Stimulated activated naive CD8-positive, alpha-beta T cell treated with anti-CD3 and anti-CD28 coated beads, Interleukin-15, Interleukin-2, amounts not matched to agents 100 U/mL and 50 U/mL, for 24 hours (primary cell): ENCODE measurements around the gene CSNK1D.

Source experiments
- ATAC-seq: fragments of 150-1000 bp; cut with Tn5 transposase; one replicate; pipeline ENCODE4 v1.10.0; 2021
- DNase-seq: peaks from one replicate; pipeline ENCODE4 v3.0.0; 2021

The CSNK1D gene

DNA sequence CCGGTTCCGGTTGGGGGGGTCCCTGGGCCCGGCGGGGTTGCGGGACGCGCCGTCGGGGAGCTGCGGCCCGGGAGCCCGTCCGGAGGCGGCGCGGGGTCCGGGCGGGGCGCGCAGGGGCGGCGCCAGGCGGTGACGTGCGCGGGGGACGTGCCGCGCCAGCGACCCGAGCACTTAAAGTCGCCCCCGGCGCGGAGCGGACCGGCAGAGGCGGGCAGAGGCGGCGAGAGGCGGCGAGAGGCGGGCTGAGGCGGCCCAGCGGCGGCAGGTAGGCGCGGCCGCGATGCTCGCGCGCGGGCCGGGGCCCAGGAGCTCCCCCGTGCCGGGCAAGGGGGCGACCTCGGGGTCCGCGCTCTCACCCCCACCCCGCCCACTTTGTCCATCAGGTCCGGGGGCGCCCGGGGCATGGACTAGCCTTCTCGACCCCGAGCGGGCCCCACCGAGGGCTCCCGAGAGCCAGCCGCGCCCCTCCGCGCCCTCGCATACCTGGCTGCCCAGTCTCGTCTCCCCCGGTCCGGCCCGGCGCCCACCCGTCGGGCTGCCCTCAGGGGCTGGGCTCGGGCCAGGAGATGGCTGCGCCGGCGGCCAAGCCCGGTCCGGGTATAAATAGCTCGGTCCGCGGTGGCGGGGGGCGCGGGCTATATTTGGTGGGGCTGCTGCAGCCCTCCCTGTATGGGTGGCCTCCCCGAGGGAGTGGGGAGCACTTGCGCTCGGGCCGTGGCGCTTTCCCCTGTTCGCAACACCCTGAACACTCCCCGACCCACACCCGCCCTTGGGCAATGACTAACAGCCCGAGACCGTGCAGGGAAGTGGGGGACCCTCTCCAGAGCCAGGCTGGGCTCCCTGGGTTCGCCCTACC, 44.4 kb downstream of the CSNK1D start, which contains the start of gene SLC16A3:
SLC16A3 (plus strand) TSS at position 201 of the 856 bp plus-strand sequence. CDS start 6,967 bp downstream, outside the sequence.
- peak; percentile 77 for DNase-seq
- peak; percentile 44 for ATAC-seq

DNA sequence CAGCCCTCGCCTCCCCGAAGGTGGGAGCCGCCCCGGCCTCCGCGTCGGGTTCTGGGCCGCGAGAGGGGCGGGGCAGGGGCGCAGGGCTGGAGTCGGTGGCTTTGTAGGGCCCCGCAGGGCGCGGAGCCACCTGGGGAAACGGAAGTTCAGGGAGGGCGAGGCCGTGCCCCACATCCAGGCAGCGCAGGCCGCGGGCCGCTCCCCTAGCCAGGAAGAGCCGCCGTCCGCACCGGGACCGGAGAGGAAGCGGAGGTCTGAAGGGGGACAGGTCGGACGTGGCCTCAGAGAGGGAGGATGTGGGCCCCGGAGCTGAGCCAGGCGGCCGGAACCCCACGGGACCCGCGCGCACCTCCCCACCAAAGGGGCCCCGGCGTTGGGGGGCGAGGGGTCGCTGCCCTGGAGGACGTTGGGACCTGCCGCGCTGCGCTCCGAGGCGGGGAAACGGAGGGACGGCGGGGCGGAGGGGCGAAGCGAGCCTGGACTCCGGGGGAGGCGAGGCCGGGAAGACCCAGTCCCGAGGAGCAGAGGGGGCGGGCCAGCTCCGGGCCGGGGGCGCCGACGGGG, 45.1 kb downstream of the CSNK1D start:
- peak; percentile 73 for DNase-seq
- ATAC-seq = peak; percentile 45

DNA sequence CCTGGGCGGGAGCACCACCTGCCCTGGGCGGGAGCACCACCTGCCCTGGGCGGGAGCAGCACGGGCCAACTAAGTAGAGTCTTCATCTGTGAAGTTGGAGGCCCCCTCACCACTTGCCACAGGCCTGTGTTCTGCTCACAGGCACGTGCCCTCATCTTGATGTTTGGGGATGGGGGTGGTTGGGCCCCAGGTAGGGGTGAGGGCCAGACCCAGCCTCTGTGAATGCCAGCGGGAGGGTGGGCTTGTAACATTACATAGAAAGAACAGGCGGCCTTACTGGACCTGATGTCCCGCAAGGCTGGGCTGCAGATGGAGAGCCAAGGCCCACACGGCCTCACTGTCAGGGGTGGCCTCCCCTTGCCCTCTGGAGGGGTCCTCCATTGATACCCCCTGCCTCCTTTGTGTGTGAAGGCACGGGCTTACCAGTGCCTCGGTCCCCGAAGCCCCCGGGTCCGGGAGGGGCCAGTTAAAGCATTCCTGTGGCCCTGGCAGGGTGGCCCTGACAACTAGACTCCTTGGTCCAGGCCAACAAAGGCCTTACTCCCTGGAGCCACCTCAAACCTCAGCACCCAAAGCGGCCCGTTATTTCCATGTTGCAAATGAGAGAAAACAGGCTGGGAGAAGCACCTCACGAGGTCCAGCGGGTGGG, 45.7 kb downstream of the CSNK1D start:
- ATAC-seq = no peak
- DNase-seq = no peak

DNA sequence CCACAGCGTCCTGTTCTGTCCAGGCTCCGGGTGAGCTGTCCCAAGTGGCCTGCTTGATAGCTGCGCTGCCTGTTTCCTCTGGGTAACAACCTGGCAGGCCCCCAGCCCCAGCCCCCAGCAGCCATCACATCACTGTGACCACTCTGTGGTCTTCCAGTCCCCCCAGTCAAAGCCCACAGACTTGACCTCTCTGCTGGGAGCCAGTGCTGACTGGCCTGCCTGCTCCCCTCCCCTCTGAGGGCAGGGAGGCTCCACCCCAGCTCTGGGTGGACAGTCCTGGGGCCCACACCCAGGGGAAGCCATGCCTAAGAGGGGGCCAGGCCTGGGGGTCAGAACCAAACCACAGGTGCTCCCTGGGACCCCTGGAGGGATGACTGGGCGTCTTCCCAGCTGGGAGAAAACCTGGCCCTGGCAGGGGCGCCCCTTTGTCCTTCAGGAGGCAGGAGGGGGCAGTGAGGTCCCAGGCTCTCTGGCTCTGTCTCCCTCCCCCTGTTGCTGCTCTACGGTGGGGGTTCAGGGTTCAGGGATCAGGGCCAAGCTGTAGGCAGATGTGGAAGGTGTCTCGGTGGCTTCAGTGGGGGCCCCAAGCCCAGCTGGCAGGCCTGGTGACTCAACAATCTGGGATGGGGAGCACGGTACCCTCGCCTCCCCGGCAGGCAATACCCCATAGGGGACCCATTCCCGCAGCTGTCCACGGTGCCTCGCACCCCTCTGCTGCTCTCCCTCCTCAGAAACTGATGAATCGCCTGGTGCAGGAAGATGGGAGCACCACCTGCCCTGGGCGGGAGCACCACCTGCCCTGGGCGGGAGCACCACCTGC, 46.5 kb downstream of the CSNK1D start:
- ATAC-seq = no peak
- no peak for DNase-seq

DNA sequence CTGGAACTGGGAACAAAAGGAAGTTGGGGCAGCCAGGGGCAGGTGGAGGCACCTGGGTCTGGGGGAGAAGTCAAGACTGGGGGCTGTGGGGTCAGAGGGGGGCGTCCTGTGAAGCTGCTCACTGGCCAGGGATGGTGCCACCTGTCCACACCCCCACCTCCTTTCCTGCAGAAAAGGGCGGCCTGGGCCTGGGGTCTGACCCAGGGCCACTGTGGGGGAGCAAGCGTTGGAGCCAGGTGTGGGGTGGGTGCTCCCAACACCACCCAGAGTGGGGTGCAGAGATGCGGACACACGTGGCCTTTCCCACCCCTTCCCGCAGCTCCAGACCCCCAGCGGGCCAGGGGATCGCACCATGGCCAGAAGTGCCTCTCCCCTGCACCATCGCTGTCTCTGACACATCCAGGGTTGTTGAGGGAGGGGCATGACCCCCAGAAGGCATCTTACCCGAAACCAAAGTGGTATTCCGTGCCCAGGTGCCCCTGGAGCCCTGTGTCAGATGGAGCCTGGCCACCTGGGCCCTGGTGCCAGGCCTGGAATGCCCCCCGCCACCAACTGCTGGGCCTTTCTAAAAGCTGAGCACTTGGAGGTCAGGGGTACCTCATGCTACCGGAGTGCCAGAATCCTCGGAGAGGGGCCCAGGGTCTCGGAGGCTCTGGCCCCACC, 47.2 kb downstream of the CSNK1D start:
- peak; percentile 5 for DNase-seq
- ATAC-seq = no peak

DNA sequence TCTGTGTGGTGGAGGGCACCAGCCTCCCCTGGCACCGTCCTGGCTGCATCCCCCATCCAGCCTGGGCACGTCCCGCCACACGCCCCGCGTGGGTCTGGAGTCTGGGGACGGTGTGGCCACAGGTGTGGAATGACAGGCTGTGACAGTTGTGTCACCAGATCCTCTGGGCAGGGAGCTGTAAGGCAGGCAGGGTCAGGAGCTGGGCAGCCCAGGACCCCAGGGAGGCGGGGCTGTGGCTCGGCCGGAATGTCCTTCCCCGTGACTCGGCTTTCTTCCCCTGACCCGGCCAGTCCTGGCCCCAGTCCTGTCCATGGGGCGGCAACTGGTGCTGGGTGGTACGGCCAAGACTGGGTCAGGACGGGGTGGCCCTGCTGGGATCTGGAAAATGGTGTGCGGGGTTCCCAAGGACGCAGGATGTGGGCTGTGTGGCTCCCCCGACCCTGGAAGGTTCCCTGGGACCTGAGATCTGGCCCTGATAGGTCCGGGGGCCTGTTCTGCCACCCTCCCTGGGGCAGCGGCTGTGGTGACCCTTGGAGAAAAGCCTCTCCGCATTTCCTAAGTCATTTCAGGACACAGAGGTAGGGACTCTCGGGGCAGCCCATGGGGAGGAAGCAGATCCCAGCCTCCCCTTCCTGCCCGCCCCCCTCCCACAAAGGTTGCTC, 48.0 kb downstream of the CSNK1D start:
- DNase-seq (peak; percentile 2), ATAC-seq (no peak)

DNA sequence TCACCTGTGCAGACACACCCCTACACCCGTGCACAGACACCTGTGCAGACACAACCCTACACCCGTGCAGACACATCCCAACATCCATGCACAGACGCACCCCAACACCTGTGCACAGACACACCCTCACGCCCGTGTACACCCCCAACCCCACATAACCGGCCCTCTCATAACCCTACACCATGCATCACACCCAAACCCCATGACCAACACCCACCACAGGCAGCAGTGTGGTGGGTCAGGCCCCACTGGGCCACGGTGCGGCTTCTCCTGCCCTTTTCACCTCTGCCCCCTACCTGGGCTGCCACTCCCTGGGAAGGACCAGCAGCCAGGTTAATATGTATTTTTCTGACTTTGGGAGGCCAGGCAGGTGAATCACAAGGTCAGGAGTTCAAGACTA, 48.8 kb downstream of the CSNK1D start:
- DNase-seq (no peak), ATAC-seq (no peak)

DNA sequence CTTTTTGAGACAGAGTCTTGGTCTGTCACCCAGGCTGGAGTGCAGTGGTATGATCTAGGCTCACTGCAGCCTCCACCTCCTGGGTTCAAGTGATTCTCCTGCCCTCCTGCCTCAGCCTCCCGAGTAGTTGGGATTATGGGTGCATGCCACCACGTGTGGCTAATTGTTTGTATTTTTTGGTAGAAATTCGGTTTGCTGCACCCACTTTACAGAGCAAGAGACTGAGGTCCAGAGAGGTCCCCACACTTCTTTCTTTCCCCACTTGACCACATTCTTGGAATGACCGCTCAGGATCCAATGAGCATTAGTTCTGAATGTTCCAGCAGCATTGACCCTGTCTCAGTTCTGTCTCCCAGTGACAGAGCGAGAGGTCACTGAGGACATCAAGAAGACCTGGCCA, 50.0 kb downstream of the CSNK1D start:
- no peak for DNase-seq
- ATAC-seq = no peak

DNA sequence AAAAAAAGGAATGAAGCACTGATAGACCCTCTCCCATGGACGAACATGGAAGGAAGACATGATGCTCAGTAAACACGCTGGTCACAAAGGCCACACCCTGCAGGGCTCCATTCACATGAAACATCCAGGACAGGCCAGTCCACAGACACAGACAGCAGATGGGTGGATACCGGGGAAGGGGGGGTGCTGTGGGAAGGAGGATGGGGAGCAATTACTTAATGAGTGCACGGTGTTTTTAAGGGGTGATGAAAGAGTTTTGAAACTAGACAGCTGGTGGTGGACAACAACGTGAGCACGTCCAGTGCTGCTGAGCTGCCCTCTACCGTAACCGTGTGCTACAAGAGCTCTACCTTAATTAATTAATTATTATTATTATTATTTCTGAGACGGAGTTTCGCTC, 50.7 kb downstream of the CSNK1D start:
- no peak for ATAC-seq
- DNase-seq = no peak

DNA sequence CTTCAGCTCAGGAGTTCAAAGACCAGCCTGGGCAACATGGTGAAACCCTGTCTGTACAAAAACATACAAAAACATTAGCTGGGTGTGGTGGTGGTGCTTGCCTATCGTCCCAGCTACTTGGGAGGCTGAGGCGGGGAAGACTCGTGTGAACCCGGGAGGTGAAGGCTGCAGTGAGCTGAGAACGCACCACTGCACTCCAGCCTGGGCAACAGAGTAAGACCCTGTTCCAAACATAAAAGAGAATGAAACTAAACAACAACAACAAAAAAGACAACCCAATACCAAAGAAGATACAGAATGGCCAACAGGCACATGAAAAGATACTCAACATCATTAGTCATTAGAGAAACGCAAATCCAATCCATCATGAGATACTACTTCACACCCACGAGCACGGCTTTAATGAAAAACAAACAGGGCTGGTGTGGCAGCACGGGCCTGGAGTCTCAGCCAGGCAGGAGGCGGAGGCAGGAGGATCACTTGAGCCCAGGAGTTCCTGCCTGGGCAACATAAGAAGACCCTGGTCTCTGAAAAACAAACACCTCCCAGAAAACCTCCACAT, 52.1 kb downstream of the CSNK1D start:
- DNase-seq (no peak), ATAC-seq (no peak)

DNA sequence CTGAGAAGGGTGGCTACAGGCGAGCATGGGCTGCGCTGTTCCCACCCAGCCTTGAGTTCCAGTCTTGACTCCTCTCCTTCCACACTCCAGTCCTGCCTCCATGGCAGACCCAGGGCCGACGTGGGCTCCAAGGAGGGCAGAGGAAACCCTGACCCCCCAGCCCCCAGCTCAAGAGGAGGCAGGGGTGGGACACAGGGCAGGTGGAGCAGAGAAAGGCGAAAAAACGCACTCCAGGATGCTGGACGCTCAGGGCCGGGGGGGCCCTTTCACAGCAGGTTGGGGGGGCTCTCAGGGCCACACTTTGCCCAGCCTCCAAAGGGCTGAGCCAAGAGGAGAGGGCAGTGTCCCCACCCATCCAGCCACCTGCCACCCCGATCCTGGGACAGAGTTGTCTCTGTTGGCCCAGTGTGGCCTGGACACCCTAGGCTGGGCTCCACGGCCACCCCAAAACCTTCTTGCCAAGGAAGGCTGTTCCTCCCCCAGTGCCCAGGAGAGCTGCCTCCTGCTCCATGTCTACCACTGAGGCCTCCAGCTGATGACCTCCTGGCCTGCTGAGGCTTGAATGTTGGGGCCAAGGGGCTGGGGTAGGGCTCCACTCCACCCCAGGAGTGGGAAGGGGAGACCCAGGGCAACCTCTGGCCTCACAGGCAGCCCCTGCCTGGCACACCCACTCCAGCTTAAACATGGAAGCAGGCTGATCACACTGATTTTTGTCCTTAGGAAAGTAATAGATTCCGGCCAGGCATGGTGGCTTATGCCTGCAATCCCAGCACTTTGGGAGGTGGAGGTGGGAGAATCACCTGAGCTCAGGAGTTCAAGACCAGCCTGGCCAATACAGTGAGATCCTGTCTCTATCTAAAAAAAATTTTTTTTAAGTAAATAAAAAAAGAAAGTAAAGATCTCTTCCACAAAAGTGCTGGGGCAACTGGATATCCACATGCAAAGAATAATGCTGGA, 53.5 kb downstream of the CSNK1D start:
- ATAC-seq = no peak
- no peak for DNase-seq

DNA sequence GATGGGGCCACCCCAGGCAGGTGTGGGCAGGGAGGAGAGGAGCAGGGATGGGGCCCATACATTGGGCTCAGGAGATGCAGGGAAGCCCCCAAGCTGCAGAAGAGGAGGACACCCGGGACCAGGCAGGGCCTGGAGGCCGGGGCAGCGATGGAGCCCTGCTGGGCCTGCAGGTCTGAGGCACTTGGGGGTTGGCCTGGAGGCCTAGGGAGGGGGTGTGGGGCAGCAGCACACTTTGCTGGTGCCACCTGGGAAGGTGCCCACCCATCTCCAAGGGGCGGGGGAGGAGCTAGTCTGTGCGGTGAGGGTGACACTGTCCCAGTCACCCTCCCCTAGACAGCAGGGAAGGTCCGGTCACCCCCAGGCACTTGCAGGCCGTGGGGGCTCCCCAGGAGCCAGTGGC, 54.4 kb downstream of the CSNK1D start:
- ATAC-seq = no peak
- DNase-seq = no peak

DNA sequence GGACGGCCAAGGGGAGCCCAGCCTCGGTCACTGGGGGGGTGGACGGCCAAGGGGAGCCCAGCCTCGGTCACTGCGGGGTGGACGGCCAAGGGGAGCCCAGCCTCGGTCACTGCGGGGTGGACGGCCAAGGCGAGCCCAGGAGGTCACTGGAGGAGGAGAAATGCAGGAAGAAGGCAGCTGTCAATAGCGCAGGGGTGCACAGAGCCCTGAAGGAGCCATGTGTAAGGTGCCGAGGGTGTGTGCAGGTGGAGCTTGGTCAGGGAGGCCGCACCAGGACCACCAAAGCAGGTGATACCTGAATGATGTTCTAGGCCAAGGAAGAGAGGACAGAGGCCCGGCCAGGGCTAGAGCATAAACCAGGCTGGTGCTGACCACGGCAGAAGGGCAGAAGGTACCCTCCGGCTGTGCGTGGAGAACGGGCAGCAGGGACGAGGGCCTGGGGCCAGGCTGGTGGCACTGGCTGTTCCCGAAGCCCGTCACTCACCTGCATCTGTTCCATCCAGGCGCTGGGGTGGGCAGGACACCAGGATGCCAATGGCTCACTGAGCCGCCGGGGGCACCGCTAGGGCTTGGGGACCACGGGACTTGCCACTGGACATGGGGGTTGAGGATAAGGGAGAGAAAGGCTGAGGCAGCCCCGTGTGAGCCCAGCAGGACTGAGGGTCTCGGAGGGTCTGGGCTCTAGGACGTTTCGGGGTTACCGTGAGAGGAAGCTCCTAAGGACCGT, 55.0 kb downstream of the CSNK1D start:
- ATAC-seq (no peak), DNase-seq (no peak)

DNA sequence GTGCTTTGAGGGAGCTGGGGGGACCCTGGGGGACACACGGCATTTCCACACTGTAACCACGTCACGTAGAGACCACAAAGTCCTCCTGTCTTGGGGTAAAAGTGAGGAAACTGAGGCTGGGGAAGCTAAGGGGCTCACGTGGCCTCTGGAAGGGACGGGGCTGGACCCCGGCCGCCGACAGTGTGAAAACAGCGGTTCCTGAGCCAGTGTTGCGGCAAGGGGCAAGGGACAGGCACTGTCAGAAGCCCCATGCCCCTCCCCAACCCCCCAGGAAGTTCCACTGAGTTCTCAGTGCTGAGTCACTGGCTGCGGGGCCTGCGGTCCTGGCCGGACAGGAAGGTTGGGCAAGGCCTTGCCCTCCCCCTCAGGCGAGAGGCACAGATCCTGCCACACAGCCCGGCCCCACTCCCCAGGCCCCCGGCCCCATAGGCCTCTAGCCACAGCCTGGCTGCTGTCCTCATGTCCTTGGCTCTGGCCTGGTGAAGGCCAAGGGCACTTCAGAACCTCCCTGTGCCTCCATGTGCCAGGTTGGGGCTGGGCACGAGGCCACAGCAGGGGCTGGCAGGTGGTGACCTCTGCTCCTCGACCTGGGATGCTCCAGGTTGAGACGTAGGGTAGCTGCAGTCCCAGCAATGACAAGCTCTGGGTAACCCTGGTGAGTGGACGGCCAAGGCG, 55.8 kb downstream of the CSNK1D start:
- no peak for ATAC-seq
- DNase-seq = no peak

DNA sequence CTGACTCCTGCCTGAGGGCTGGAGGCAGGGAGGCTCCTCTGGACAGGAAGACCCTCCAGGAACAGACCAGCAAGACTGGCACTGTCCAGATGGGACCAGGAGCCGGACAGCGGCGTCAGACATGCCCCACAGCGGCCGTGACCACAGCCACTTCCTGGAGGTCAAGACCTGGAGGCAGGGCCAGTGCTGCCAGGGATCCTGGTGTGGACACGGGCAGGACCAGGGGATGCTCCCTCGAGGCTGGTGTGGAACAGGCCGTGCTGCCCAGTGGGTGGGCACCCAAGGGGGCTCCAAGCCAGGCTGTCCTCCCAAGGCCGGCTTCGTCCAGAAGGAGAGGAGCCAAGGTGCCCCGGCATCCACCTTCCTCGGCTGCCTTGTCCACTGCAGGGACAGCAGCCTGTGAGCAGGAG, 56.4 kb downstream of the CSNK1D start:
- no peak for ATAC-seq
- DNase-seq = no peak

DNA sequence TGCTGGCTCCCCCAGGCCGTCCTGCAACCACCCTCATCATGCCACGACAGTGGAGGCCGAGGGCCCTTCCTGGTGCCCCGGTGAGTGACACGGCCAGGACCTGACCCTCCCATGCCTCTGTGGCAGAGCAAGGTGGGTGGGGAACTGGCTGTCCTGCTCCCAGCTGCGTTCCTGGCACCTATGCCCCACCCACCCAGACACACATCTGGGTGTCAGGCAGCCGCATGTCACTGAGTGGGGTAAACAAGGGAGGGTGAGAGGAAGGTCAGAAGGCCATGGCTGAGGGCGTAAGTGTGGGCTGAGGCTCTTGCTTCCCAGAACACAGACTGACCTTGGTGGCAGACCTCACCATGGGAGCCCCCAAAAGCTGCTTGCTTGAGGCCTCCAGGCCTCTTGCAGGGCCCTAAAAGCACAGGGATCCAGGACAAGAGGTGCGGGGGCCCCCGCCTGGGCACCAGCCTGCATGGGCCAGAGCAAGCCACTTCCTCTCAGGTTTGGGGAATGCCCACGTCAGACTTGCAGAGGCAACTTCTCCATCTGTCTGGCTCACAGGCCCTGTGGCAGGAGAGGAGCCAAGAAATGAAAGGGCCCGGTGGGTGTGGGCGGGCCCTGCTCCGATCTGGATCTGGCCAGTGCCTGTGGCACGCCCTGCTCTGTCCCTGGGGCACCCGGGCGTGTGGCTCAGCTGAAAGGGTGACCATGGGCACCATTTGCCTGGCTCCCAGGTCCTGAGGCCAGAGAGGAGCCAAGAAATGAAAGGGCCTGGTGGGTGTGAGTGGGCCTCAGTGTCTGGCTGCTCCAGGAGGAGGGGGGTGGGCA, 57.0 kb downstream of the CSNK1D start:
- DNase-seq (peak; percentile 64), ATAC-seq (peak; percentile 55)

DNA sequence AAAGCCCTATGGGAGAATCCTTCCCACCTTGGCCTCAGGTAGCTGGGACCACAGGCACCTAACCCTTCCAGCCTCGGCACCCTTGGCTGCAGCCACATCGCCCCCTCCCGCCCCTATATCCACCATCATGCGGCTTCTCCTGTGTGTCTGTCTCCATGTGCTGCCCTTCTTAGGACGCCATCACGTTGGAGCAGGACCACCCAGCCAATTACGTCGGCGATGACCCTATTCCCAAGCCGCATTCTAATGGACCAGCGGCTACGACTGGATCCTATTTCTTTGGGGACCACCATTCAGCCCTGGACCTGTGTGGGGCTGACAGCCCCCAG, 57.6 kb downstream of the CSNK1D start:
- DNase-seq (no peak), ATAC-seq (no peak)
